Measurements from ENCODE around the gene FANCE.

GRCh38 chr6:35443341-35444030 is 8.7 kb upstream of the FANCE start:
- TF ChIP-seq CTCF (IDR thresholded peaks at IDR 0.05; ENCODE audit: poor library complexity) (no peak), EZH2 (IDR thresholded peaks at IDR 0.05; ENCODE audit: borderline replicate concordance) (no peak), EZH2phosphoT487 (IDR thresholded peaks at IDR 0.05; ENCODE audit: low read depth, severe bottlenecking, unreplicated experiment) (no peak)

Data from hepatocyte (in vitro differentiated cells).